DMS153 treated with DMSO at 0.1 percent for 48 hours (cell line): ENCODE measurements around the gene PPAN.

ENCODE experiments used
- DNase-seq: peaks from one replicate; lab custom pipeline; 2025; ENCODE audit not compliant: unreplicated experiment; lab: John Stamatoyannopoulos, UW

The PPAN gene

DNA sequence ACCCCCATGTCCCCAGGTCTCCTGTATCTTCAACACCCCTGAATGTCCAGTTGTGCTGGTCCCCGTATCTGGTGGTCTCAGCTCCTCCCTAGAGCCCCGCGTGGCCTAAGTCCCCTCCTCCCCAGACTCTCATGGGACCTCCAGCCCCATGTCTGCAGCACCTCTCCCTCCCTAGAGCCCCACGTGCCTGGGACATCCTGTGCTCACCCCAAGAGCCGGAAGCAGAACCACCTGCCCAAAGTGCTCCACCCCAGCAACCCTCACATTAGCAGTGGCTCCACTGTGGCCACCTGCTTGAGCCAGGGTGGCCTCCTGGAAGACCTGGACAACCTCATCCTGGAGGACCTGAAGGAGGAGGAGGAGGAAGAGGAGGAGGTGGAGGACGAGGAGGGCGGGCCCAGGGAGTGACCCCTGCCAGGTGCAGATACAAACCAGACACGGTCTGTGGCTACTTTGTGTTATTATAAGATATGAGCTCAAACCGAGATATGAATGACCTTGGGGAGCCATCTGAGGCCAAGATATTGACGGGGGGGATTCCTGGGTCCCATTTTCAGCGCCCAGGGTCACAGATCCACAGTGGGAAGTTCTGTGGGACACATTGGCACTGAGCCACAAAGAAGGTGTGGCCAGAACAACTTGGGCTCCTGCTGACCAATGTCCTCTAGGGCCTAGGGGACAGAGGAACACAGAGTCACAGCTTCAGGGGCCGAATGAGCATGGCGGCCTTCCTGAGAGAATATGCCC is 14.1 kb upstream of the PPAN start:
- no peak for DNase-seq

GRCh38 chr19:10092648-10093294 is 13.4 kb upstream of the PPAN start:
- no peak for DNase-seq

GRCh38 chr19:10093295-10094186 is 12.6 kb upstream of the PPAN start:
- DNase-seq: no peak

DNA sequence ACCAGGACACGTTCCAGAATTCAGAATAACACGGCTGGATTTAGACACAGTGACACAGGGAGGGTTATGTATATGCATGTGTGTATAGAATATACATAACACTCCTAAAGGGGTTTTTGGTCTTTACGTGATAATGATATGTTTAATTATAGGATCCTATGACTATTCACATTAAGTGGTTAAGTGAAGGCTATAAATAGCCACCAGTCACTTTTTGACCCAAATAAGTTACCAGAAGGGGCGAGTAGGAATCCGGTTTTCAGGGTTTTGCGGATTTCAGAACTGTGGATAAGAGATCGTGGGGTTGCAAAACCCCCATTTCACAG is 10.6 kb upstream of the PPAN start:
- no peak for DNase-seq

- DNase-seq: peak; percentile 82
These were observed 10.1 kb upstream of the PPAN start for GRCh38 chr19:10095948-10096614.

- DNase-seq: peak; percentile 25
These were observed 9.6 kb upstream of the PPAN start for GRCh38 chr19:10096615-10096963.

GRCh38 chr19:10100163-10100785 is 5.9 kb upstream of the PPAN start:
- DNase-seq: no peak

DNA sequence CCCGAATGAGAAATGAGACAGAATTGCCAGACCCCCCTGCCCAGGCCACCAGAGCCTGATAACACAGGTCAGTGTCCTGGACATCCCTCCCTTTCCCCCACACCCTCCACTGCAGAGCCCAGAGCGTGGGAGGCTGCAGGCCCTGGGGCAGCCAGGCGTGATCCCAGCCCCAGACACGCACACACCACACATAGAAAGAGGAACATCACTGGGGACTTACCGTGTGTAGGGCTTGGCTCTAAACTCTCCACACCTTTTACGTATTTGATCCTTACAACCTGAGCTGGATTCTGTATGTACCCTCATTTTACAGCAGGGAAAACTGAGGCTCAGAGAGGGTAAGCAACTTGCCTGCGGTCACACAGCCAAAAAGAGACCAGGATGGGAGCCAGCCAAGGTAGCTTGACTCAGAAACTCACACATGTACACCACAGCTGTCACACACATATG is 3.4 kb upstream of the PPAN start:
- DNase-seq: no peak

DNA sequence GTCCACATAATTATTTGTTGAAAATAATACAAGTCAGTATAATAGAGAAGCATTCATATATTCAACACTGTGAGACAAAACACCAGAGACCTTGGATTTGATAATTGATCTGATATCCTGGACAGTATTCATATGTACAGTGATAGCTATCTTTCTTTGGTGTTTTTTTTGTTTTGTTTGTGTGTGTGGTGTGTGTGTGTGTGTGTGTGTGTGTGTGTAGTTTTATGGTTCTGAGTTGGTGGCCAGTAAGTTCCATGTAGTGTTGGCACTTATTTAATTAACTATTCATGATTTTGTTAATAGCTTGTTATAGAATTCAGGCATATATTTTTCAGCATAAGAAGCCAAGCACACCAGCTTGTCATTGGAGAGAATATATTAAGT is 2.0 kb upstream of the PPAN start:
- no peak for DNase-seq

DNA sequence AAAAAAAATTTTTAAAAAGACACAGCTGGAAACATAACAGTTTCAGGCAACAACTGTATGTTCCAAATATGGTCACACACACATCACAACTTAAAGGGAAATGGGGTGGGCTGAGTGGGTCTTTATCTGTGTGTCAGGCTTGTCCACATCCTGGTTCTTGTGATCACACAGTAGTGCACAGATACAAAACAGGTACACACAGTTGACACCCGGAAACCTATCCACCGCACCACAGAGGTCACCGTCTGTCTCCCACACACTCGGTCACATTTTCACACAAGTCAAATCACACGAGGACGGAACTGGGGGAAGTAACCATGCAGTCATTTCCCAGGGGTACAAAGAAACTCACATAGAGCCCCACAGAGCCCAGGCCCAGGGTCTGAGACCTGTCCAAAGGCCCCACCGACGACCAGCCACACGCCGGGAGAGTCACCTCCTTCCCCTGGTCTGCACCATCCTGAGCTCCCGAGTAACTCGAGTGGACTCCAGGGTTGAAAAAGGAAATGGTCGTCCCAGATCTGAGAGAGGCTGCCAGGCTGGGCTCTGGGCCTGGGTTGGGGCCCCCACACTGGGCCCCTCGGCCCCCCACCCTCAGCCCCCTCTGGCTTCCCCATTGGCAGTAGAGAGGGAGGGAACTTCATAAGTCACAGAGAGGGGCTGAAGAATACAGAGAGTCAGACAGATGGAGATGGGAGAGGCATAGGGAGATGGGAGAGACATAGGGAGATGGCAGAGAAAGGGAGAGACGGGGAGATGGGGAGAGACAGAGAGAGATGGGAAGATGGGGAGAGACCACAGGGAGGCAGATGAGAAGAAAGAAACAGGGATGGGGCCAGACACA is 1.3 kb upstream of the PPAN start:
- DNase-seq: no peak

- no peak for DNase-seq
These were observed 558 bp upstream of the PPAN start for GRCh38 chr19:10105509-10106099.

DNA sequence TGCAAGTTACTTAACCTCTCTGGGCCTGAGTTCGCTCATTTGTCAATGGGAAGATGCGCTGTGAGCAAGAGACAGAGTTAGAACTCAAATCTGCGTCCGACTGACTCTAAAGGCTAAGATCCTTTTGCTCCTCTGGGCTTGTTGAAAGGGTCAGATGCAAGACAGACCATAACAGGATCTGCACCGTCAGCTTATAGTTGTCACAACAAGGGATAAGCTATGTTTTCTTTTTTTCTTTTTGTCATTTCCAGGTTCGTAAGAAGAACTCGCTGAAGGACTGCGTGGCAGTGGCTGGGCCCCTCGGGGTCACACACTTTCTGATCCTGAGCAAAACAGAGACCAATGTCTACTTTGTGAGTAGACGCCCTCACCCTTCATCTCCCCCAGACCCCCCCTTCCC is 1.1 kb downstream of the PPAN start:
- no peak for DNase-seq

DNA sequence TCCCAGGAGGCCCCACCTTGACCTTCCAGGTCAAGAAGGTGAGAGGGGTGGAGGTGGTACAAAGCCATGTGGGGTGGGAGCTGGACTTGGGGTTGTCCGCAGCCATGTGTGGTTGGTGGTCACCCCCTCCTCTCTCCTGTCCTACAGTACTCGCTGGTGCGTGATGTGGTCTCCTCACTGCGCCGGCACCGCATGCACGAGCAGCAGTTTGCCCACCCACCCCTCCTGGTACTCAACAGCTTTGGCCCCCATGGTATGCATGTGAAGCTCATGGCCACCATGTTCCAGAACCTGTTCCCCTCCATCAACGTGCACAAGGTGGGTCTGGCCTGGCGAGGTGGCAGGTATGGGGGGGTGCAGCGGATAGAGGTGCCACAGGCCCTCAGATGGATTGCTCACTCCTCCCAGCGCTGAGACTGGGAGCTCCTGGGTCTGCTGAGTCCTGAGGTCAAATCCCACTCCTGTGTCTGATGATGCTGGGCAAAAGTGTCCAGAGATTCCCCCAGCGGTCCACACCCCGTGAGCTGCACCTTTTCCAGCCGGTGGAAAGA is 1.7 kb downstream of the PPAN start:
- no peak for DNase-seq

DNA sequence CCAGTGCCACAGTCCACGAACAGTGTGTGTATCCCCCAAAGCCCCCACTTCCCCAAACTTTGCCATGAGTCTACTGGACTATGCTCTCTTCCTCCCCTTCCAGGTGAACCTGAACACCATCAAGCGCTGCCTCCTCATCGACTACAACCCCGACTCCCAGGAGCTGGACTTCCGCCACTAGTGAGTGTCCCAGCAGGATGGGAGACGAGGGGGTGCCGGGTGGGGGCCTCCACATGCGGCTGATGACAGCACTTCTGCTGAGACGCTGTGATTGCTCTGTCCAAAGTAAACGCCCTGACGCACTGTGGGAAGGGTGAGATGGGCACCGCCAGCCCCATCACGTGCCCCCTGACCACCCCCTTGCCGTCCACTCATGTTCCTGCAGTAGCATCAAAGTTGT is 3.4 kb downstream of the PPAN start:
- DNase-seq: no peak

DNA sequence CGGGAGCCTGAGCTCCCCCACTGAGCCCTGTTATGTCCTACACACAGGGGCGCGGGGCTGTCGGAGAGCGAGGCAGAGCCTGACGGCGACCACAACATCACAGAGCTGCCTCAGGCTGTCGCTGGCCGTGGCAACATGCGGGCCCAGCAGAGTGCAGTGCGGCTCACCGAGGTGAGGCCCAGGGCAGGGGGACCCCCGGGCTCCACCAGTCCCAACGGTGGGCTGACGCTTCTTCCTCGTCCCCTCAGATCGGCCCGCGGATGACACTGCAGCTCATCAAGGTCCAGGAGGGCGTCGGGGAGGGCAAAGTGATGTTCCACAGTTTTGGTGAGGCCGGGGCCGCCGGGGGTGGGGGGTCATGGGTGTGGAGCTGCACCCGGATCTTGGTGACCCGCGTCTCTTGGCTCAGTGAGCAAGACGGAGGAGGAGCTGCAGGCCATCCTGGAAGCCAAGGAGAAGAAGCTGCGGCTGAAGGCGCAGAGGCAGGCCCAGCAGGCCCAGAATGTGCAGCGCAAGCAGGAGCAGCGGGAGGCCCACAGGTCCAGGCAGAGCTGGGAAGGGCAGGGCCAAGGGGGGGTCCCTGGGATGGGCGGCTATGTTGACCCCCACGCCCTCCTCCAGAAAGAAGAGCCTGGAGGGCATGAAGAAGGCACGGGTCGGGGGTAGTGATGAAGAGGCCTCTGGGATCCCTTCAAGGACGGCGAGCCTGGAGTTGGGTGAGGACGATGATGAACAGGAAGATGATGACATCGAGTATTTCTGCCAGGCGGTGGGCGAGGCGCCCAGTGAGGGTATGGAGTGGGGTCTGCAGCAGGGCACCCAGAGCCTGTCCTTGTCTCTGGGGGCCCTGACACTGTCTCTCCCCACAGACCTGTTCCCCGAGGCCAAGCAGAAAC is 4.2 kb downstream of the PPAN start:
- DNase-seq: no peak

DNA sequence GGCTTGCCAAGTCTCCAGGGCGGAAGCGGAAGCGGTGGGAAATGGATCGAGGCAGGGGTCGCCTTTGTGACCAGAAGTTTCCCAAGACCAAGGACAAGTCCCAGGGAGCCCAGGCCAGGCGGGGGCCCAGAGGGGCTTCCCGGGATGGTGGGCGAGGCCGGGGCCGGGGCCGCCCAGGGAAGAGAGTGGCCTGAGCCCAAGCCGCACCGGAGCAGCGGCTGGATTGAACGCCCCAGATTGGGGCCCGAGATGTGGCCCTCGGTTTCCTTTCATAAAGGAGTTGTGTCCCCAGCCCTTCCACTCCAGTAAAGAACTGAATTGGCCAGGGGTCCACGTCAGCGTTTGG is 4.8 kb downstream of the PPAN start:
- DNase-seq: no peak

GRCh38 chr19:10111405-10111811 is 5.2 kb downstream of the PPAN start, which contains the start of gene P2RY11:
Gene P2RY11 (plus strand): TSS chr19:10111693. CDS start chr19:10111722, 29 bp downstream.
- DNase-seq: no peak

DNA sequence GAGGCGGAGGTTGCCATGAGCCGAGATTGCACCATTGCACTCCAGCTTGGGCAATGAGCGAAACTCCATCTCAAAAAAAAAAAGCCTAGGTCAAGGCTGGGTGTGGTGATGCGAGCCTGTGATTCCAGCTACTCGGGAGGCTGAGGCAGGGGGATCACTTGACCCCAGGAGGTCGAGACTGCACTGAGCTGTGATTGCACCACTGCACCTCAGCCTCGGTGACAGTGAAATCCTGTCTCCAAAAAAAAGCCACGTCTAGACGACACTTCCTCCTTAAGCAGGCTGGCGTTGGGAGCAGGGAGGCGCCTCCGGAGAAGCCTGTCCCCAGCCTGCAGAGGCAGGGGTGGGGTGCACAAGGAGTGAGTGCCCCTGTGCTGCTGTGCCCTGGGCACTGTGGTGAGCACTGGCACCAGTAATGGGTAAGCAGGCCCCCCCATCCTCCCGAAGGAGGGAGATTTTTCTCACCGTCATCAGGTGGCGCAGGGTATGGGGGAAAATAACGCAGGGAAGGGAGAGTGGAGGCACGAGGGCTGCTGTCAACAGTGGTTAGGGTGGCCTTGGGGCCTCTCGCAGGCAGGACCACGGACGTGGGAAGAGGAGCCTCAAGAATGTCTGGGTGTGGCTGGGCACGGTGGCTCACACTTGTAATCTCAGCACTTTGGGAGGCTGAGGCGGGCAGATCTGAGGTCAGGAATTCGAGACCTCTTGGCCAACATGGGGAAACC is 6.0 kb downstream of the PPAN start:
- DNase-seq: no peak
